ENCODE results near the gene BCKDHB.

DNA sequence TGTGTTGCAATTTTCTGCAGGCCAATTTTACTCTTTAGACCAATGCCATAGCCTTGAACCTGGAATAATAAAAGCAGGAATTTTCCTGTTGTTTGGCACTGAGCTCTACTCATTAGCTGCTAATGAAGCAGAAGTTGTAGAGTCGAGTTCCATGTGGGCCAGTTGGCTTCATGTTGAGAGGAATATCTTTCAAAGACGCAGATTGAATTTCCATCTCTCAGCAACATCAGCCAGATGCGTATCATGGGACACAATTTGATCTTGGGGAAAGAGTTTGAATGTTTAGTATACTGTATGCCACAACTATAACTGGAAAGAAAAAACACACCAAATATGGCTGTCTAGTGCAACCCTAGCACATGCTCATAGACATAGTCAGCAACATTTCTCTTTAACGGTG is 259.6 kb downstream of the BCKDHB start:
- no peak for TF ChIP-seq JUNB (IDR thresholded peaks at IDR 0.05)
- no peak for TF ChIP-seq MYC (IDR thresholded peaks at IDR 0.05; ENCODE audit: borderline replicate concordance, low read length)
- TF ChIP-seq, protein P1, sequence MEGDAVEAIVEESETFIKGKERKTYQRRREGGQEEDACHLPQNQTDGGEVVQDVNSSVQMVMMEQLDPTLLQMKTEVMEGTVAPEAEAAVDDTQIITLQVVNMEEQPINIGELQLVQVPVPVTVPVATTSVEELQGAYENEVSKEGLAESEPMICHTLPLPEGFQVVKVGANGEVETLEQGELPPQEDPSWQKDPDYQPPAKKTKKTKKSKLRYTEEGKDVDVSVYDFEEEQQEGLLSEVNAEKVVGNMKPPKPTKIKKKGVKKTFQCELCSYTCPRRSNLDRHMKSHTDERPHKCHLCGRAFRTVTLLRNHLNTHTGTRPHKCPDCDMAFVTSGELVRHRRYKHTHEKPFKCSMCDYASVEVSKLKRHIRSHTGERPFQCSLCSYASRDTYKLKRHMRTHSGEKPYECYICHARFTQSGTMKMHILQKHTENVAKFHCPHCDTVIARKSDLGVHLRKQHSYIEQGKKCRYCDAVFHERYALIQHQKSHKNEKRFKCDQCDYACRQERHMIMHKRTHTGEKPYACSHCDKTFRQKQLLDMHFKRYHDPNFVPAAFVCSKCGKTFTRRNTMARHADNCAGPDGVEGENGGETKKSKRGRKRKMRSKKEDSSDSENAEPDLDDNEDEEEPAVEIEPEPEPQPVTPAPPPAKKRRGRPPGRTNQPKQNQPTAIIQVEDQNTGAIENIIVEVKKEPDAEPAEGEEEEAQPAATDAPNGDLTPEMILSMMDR (IDR thresholded peaks at IDR 0.05), result no peak
- no peak for TF ChIP-seq EP300 (IDR thresholded peaks at IDR 0.05)
- no peak for TF ChIP-seq JUN (IDR thresholded peaks at IDR 0.05)
- no peak for TF ChIP-seq GATA3 (IDR thresholded peaks at IDR 0.05; ENCODE audit: borderline replicate concordance)
- TF ChIP-seq, protein P2, sequence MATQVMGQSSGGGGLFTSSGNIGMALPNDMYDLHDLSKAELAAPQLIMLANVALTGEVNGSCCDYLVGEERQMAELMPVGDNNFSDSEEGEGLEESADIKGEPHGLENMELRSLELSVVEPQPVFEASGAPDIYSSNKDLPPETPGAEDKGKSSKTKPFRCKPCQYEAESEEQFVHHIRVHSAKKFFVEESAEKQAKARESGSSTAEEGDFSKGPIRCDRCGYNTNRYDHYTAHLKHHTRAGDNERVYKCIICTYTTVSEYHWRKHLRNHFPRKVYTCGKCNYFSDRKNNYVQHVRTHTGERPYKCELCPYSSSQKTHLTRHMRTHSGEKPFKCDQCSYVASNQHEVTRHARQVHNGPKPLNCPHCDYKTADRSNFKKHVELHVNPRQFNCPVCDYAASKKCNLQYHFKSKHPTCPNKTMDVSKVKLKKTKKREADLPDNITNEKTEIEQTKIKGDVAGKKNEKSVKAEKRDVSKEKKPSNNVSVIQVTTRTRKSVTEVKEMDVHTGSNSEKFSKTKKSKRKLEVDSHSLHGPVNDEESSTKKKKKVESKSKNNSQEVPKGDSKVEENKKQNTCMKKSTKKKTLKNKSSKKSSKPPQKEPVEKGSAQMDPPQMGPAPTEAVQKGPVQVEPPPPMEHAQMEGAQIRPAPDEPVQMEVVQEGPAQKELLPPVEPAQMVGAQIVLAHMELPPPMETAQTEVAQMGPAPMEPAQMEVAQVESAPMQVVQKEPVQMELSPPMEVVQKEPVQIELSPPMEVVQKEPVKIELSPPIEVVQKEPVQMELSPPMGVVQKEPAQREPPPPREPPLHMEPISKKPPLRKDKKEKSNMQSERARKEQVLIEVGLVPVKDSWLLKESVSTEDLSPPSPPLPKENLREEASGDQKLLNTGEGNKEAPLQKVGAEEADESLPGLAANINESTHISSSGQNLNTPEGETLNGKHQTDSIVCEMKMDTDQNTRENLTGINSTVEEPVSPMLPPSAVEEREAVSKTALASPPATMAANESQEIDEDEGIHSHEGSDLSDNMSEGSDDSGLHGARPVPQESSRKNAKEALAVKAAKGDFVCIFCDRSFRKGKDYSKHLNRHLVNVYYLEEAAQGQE (IDR thresholded peaks at IDR 0.05), result no peak
- TF ChIP-seq BHLHE40 (IDR thresholded peaks at IDR 0.05; ENCODE audit: low read depth, low read length), result no peak

All from A549 (cell line).